Endodermal cell (in vitro differentiated cells): Measurements from ENCODE around the gene TBC1D32. TPM values are rescaled to one million over a fixed set of nuclear protein-coding genes. Genes with fewer than 3 reads are reported as not detected.

Source experiments
- DNase-seq: peaks from one replicate; pipeline ENCODE4 v3.0.0-alpha.2; 2017
- H3K27ac ChIP-seq: 2 replicates; pipeline ENCODE4 v1.5.1; 2013; ENCODE audit warnings: mild to moderate bottlenecking, low read depth, low read length, moderate library complexity
- H3K27me3 ChIP-seq: 2 replicates; pipeline ENCODE4 v1.6.1; 2013; ENCODE audit warnings: mild to moderate bottlenecking, low read length, moderate library complexity; ENCODE audit not compliant: insufficient read depth, control insufficient read depth, poor library complexity, severe bottlenecking
- H3K36me3 ChIP-seq: 2 replicates; pipeline ENCODE4 v1.7.0; 2013; ENCODE audit warnings: mild to moderate bottlenecking, low read length, moderate library complexity; ENCODE audit not compliant: control insufficient read depth, insufficient read depth
- H3K4me1 ChIP-seq: one replicate; pipeline ENCODE4 v1.7.0; 2013; ENCODE audit warnings: low read length; ENCODE audit not compliant: control insufficient read depth, insufficient read depth
- H3K4me3 ChIP-seq: 2 replicates; pipeline ENCODE4 v1.5.1; 2013; ENCODE audit warnings: mild to moderate bottlenecking, low read length, moderate library complexity
- H3K9ac ChIP-seq: 2 replicates; pipeline ENCODE4 v1.6.1; 2013; ENCODE audit warnings: mild to moderate bottlenecking, low read length, moderate library complexity; ENCODE audit not compliant: poor library complexity, severe bottlenecking; ENCODE audit errors: extremely low read depth
- H3K9me3 ChIP-seq: 2 replicates; pipeline ENCODE4 v1.6.1; 2013; ENCODE audit warnings: mild to moderate bottlenecking, low read length, moderate library complexity; ENCODE audit not compliant: control insufficient read depth
- H3K27ac Mint-ChIP-seq: 2 replicates; pipeline ENCODE4 v1.8.0; 2020; ENCODE audit warnings: mixed read lengths
- H3K27me3 Mint-ChIP-seq: 2 replicates; pipeline ENCODE4 v1.8.0; 2021; ENCODE audit warnings: mild to moderate bottlenecking, mixed read lengths; ENCODE audit not compliant: insufficient read depth
- H3K36me3 Mint-ChIP-seq: 2 replicates; pipeline ENCODE4 v1.8.0; 2020; ENCODE audit warnings: low read depth, mixed read lengths
- H3K4me1 Mint-ChIP-seq: 2 replicates; pipeline ENCODE4 v1.8.0; 2020; ENCODE audit warnings: mixed read lengths
- H3K4me3 Mint-ChIP-seq: 2 replicates; pipeline ENCODE4 v1.8.0; 2020; ENCODE audit warnings: mild to moderate bottlenecking, moderate library complexity, mixed read lengths
- H3K9me3 Mint-ChIP-seq: 2 replicates; pipeline ENCODE4 v1.8.0; 2020; ENCODE audit warnings: mild to moderate bottlenecking, mixed read lengths
- CTCF ChIP-seq: fragments of 200-600 bp; sonication (generic); conservative IDR thresholded peaks from 2 replicates; pipeline ENCODE4 v1.5.0; 2021; ENCODE audit warnings: antibody characterized with exemption, mild to moderate bottlenecking
- WGBS, 2 experiments: methylation state at CpG; one replicate each; pipeline versions ENCODE4 v1.1.5 to v1.1.7; 2013; ENCODE audit warnings: missing lambda C conversion rate in 2 of 2, mixed read lengths in 1 of 2; ENCODE audit not compliant: insufficient coverage in 1 of 2, insufficient read length in 1 of 2; 5-methylcytosine and 5-hydroxymethylcytosine counted together
- total RNA-seq, 2 donors: library from RNA; stranded (reverse); fragmentation: NEBNext Ultra II Directional in 1 of 2; extraction: Animal tissue kit (Norgen Biotek cat#: 25700) in 1 of 2; gene quantifications; 2 replicates in 1 of 2; 3 replicates in 1 of 2; pipeline ENCODE4 v1.2.1, GENCODE V29; 2021

The TBC1D32 gene
- total RNA-seq, 2 donors from 2014 or later = 16.5 to 21.4 TPM

- Mint-ChIP-seq H3K4me1 (no peaks in the 10 kb centered on the region), H3K9me3 (no peaks in the 10 kb centered on the region), H3K27me3 (no peaks in the 10 kb centered on the region), H3K4me3 (no peak overlapping the region), H3K27ac (no peak overlapping the region), H3K36me3 (no peaks in the 10 kb centered on the region)
- DNase-seq = no peak
- WGBS, 2 experiments = 100% methylated on average over 1 of the region's 2 CpGs; no CpG with 5 or more reads in 1 of the 2 experiments
- H3K36me3 ChIP-seq = no peaks in the 10 kb centered on the region
- H3K9ac ChIP-seq = no peak overlapping the region
- H3K9me3 ChIP-seq = no peaks in the 10 kb centered on the region
- H3K4me3 ChIP-seq = no peak overlapping the region
- H3K4me1 ChIP-seq = no peaks in the 10 kb centered on the region
- no peak for TF ChIP-seq CTCF
- no peak overlapping the region for H3K27ac ChIP-seq
- no peaks in the 10 kb centered on the region for H3K27me3 ChIP-seq
Observed at GRCh38 chr6:121344539-121344938, 10.3 kb upstream of the TBC1D32 start.

GRCh38 chr6:121339639-121340226 is 5.5 kb upstream of the TBC1D32 start:
- 94 to 96% methylated on average over 12 of the region's 12 CpGs for WGBS, 2 experiments
- peak; percentile 38 for DNase-seq
- H3K27me3 Mint-ChIP-seq = no peaks in the 10 kb centered on the region
- Histone ChIP-seq H3K27me3 (no peaks in the 10 kb centered on the region), H3K4me3 (no peak overlapping the region), H3K9me3 (no peaks in the 10 kb centered on the region), H3K27ac (no peak overlapping the region), H3K9ac (no peak overlapping the region), H3K4me1 (no peaks in the 10 kb centered on the region), H3K36me3 (no peaks in the 10 kb centered on the region)
- TF ChIP-seq CTCF = no peak
- H3K27ac Mint-ChIP-seq = no peak overlapping the region
- no peaks in the 10 kb centered on the region for H3K9me3 Mint-ChIP-seq
- no peak overlapping the region for H3K4me3 Mint-ChIP-seq
- no peaks in the 10 kb centered on the region for H3K36me3 Mint-ChIP-seq
- peaks cover 5% of the 10 kb centered on the region for H3K4me1 Mint-ChIP-seq

GRCh38 chr6:121338956-121339355 is 4.7 kb upstream of the TBC1D32 start:
- no peaks in the 10 kb centered on the region for H3K36me3 Mint-ChIP-seq
- no peak overlapping the region for H3K27ac Mint-ChIP-seq
- no peaks in the 10 kb centered on the region for H3K9me3 ChIP-seq
- TF ChIP-seq CTCF = no peak
- H3K27me3 Mint-ChIP-seq = no peaks in the 10 kb centered on the region
- DNase-seq = no peak
- H3K27me3 ChIP-seq = no peaks in the 10 kb centered on the region
- no peak overlapping the region for H3K4me3 ChIP-seq
- WGBS, 2 experiments = no CpG with 5 or more reads among the region's 2 CpGs
- peaks cover 7% of the 10 kb centered on the region for H3K4me1 Mint-ChIP-seq
- no peak overlapping the region for H3K27ac ChIP-seq
- H3K4me3 Mint-ChIP-seq = no peak overlapping the region
- H3K4me1 ChIP-seq = no peaks in the 10 kb centered on the region
- H3K9ac ChIP-seq = no peak overlapping the region
- H3K9me3 Mint-ChIP-seq = no peaks in the 10 kb centered on the region
- no peaks in the 10 kb centered on the region for H3K36me3 ChIP-seq
